GM23338 (cell line): Measurements from ENCODE around the gene DEFB114.

Experiments
- CREB1 ChIP-seq: fragments of 250-450 bp; sonication (Bioruptor Pico); IDR thresholded peaks from 2 replicates; pipeline ENCODE4 v1.5.0; 2020; ENCODE audit warnings: low read depth, mild to moderate bottlenecking, moderate library complexity
- EZH2phosphoT487 ChIP-seq: fragments of 200-600 bp; sonication (generic); IDR thresholded peaks from one replicate; pipeline ENCODE4 v1.8.1; 2018; ENCODE audit warnings: antibody characterized with exemption; ENCODE audit not compliant: unreplicated experiment
- JUNB ChIP-seq: IDR thresholded peaks from one replicate; pipeline ENCODE4 v1.6.1; 2016; ENCODE audit warnings: antibody characterized with exemption; ENCODE audit not compliant: unreplicated experiment
- POLR2AphosphoS5 ChIP-seq: IDR thresholded peaks from 2 replicates; pipeline ENCODE4 v1.6.1; 2016; ENCODE audit warnings: antibody characterized with exemption, low read depth
- ZNF331 ChIP-seq: fragments of 250-450 bp; sonication (Bioruptor Pico); IDR thresholded peaks from 2 replicates; pipeline ENCODE4 v1.5.0; 2020; ENCODE audit warnings: low read depth, mild to moderate bottlenecking, moderate library complexity
- TF ChIP-seq, protein P1 (sequence below), 2 experiments: fragments of 200-600 bp in 1 of 2; sonication (generic) in 1 of 2; conservative IDR thresholded peaks; 2 replicates each; pipeline versions ENCODE4 v1.5.1 to v1.6.1; 2016 to 2017; ENCODE audit warnings: antibody characterized with exemption in 2 of 2, low read depth in 2 of 2, mild to moderate bottlenecking in 2 of 2, moderate library complexity in 1 of 2
- TF ChIP-seq, protein P2 (sequence below): IDR thresholded peaks from 2 replicates; pipeline ENCODE4 v1.6.1; 2016; ENCODE audit warnings: antibody characterized with exemption
- TF ChIP-seq, protein P3 (sequence below): IDR thresholded peaks from one replicate; pipeline ENCODE4 v1.6.1; 2018; ENCODE audit warnings: antibody characterized with exemption; ENCODE audit not compliant: unreplicated experiment

DNA sequence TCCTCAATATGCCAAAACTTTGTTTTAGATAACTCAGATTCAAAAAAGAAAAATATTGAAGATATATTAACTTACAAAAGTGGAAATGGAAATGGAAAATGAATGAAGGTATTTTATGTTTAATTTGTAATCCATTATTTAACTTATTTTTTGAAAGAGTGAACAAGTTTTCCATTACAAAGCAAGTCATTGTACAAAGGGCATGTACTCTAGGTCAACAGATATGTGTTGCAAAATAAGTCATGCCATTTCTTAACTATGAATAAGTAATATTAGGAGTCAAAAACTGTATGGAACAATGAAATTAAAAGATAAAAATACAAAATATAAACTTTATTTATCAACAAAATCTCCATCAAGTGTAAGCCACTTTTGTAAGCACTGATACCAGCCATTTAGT is 31.3 kb upstream of the DEFB114 start:
- TF ChIP-seq ZNF331 (CRISPR knock-in tag) (no peak), POLR2AphosphoS5 (no peak), CREB1 (CRISPR knock-in tag) (no peak), EZH2phosphoT487 (no peak), JUNB (no peak)
- TF ChIP-seq, protein P1, sequence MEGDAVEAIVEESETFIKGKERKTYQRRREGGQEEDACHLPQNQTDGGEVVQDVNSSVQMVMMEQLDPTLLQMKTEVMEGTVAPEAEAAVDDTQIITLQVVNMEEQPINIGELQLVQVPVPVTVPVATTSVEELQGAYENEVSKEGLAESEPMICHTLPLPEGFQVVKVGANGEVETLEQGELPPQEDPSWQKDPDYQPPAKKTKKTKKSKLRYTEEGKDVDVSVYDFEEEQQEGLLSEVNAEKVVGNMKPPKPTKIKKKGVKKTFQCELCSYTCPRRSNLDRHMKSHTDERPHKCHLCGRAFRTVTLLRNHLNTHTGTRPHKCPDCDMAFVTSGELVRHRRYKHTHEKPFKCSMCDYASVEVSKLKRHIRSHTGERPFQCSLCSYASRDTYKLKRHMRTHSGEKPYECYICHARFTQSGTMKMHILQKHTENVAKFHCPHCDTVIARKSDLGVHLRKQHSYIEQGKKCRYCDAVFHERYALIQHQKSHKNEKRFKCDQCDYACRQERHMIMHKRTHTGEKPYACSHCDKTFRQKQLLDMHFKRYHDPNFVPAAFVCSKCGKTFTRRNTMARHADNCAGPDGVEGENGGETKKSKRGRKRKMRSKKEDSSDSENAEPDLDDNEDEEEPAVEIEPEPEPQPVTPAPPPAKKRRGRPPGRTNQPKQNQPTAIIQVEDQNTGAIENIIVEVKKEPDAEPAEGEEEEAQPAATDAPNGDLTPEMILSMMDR (conservative IDR thresholded peaks at IDR 0.05; ENCODE audit: low read depth in 2 of 2) = no peak
- TF ChIP-seq, protein P2, sequence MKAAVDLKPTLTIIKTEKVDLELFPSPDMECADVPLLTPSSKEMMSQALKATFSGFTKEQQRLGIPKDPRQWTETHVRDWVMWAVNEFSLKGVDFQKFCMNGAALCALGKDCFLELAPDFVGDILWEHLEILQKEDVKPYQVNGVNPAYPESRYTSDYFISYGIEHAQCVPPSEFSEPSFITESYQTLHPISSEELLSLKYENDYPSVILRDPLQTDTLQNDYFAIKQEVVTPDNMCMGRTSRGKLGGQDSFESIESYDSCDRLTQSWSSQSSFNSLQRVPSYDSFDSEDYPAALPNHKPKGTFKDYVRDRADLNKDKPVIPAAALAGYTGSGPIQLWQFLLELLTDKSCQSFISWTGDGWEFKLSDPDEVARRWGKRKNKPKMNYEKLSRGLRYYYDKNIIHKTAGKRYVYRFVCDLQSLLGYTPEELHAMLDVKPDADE = no peak
- TF ChIP-seq, protein P3, sequence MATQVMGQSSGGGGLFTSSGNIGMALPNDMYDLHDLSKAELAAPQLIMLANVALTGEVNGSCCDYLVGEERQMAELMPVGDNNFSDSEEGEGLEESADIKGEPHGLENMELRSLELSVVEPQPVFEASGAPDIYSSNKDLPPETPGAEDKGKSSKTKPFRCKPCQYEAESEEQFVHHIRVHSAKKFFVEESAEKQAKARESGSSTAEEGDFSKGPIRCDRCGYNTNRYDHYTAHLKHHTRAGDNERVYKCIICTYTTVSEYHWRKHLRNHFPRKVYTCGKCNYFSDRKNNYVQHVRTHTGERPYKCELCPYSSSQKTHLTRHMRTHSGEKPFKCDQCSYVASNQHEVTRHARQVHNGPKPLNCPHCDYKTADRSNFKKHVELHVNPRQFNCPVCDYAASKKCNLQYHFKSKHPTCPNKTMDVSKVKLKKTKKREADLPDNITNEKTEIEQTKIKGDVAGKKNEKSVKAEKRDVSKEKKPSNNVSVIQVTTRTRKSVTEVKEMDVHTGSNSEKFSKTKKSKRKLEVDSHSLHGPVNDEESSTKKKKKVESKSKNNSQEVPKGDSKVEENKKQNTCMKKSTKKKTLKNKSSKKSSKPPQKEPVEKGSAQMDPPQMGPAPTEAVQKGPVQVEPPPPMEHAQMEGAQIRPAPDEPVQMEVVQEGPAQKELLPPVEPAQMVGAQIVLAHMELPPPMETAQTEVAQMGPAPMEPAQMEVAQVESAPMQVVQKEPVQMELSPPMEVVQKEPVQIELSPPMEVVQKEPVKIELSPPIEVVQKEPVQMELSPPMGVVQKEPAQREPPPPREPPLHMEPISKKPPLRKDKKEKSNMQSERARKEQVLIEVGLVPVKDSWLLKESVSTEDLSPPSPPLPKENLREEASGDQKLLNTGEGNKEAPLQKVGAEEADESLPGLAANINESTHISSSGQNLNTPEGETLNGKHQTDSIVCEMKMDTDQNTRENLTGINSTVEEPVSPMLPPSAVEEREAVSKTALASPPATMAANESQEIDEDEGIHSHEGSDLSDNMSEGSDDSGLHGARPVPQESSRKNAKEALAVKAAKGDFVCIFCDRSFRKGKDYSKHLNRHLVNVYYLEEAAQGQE = no peak
